Left renal cortex interstitium (tissue), 4 donors: ENCODE measurements around the gene TMC1. TPM values are rescaled to one million over a fixed set of nuclear protein-coding genes. Genes with fewer than 3 reads are reported as not detected.
"Not testable (repeated sequence)": the region's sequence is repeated elsewhere in the genome, so short reads cannot be mapped to it uniquely, and the experiment has no call there.

ENCODE experiments used
- DNase-seq, 4 donors: peaks; one replicate each; pipeline ENCODE4 v3.0.0-alpha.2; 2013; ENCODE audit warnings: low read depth in 4 of 4, low spot score in 2 of 4, missing footprints in 1 of 4
- polyA plus RNA-seq, 4 donors: library from polyadenylated mRNA; unstranded; fragments of 120-200 nt; gene quantifications; one replicate each; pipeline ENCODE4 v1.2.1, GENCODE V29; 2013; ENCODE audit not compliant: insufficient read length in 4 of 4

Gene TMC1
- 1 to 10 TPM in 1 of 4 donors, under 1 TPM in 3; 0.86 to 1.2 (median 0.97) TPM for polyA plus RNA-seq

DNA sequence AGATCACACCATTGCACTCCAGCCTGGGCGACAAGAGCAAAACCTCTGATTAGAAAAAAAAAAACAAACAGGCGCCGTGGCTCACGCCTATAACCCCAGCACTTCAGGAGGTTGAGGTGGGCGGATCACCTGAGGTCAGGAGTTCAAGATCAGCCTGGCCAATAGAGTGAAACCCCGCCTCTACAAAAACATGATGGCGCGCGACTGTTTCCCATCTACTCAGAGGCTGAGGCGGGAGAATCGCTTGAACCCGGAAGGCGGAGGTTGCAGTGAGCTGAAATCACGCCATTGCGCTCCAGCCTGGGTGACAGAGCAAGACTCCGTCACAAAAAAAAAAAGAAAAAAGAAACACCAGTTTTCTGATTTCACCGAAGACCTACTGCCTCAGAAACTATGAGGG, at the start of gene TMC1:
TSS of gene TMC1 (plus strand) at position 193 of the 400 bp plus-strand sequence. CDS start 127,041 bp downstream, outside the sequence.
- not testable (repeated sequence) for DNase-seq

DNA sequence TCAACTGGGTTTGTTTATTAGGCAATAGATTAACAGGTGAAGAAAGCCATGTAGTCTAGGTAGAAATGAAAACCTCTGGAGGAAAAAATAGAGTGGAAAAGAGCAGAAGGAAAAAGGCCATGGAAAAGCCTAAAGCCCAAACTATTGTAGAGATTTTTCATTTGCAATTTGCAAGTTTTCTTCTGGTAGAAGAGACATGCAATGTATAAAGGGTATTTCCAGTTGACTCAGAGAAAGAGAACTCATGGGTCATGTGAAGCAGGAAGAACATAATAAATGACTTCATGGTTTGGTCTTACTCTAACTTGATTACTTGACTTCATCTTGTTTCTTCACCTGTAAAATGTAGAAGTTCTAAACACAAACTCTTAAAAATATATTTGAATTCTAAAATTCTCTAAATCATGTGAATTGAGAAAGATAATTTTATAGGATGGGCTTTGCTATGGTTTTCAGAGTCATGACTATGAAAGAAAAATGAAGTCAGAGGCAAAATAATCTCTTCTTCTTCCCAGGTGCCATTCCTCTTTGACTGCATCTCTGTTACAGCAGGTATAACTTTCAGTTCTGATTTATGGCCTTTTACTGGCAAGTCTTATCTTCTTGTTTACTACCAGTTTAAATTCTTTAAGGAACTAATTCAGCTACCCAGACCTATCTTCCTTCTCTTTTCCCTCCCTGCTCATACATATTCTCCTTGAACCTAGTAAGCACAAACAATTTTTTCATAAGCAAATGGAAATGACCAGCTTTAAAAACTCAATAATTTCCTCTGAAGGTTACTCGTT, 47.7 kb upstream of the TMC1 start:
- no peak for DNase-seq

DNA sequence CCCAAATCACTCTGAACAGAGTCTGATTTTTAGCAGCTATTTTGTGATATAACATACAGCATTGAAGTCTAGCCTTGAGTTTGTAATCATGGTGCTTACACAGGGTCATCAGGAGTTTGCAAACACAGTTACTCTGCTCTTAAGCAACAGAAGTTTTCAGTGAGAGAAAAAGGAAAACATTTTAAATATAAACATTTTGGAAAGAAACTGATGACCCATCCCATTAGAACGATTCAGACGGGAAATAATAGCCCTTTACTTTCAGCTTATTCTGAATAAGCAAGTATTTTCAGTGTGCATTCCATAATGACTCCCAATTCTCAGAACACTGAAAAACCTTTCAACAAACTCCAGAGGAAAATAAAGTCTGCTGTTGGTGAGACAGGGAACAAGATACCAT, 46.7 kb upstream of the TMC1 start:
- DNase-seq, result no peak

DNA sequence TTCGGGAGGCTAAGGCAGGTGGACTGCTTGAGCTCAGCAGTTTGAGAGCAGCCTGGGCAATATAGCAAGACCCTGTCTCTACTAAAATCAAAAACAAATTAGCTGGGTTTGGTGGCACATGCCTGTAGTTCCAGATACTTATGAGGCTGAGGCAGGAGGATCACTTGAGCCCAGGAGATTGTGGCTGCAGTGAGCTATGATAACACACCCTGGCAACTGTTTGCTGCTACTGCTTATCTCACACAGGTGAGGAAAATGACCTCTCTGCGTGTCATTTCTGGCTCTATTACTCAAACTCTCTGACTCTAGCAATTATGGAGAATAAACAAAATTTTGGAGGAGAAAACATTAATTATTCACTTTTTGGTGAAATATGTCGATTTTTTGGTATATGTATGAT, 45.3 kb upstream of the TMC1 start:
- no peak for DNase-seq

DNA sequence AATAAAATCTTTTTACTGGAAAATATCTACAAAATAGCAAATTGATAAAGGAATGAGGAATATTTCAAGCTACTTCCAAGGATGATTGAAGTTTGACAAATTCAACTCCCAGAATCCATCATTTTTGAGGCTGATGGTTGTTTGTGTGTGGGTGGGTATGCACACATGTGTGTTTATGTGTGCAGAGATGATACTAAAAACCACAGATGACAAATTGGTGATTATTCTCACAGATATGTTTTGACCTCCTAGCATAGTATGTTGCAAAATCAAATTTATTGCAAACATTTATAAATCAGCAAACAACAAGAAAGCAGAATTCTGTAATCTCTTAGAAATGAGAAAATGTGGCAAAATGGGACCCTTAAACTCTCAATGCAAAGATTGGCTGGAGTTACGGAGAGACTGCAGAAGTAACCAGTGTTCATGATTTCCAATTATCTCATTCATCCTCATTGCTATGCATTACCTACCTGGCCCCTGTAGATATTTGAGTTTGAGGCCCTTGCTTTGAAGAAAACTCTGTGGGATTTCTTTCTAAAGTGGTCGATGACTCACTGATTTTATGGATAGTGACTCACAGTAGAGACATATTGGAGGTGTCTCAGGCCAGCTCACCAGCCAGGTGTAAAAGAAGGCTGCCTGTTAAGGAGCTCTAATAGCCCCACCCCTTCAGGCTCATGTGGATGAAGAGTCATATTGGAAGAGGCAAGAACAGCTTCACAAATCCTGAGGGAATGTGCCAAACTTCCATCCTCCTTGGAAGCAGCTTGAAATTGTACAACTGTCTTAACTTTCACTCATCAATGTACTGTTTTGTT, 44.6 kb upstream of the TMC1 start:
- no peak for DNase-seq

DNA sequence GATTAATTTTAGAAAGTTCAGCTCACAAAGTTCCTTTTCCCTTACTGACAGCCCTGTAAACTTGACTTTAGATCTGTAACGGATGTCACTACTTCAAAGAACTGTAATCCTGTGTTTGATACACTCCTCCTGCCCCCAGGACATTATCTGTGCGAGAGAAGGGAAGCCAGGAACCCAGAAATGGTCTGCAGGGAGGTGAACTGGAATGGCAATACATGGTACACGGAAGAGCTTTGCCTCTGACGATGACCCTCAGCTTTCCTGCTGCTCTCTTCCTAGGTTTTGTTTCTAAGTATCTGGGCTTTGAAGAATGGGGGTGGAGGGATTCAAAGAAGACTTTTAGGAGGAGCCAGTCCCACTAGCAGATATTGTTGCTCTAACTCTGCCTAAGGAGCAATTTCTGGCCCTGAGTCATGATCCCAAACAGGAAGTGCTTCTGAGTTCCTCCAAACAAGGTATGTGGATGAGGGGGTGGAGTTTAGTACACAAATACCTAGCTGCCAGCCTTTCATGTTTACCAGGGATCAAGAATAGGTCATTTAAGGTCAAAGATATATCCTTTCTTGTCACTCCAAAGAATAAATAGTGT, 43.4 kb upstream of the TMC1 start:
- DNase-seq, result no peak

DNA sequence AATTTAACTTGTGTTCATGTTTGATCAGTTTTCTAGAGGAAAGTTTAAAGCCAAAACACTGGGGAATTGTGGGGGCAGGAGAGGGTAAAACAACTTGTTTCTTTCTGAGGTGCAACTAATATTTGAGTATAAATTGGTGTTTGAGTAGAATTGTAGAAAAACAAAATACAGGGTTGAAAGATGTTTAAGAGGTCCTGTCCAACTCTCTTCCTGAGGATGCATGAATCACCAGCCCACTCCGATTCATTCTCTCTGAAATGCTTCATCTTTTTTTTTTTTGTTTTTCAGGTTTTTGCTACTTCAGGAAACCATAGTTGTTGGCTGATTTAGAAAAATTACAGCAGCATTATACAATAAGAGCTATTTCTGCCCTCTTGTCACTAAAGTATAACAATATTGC, 42.4 kb upstream of the TMC1 start:
- no peak for DNase-seq

DNA sequence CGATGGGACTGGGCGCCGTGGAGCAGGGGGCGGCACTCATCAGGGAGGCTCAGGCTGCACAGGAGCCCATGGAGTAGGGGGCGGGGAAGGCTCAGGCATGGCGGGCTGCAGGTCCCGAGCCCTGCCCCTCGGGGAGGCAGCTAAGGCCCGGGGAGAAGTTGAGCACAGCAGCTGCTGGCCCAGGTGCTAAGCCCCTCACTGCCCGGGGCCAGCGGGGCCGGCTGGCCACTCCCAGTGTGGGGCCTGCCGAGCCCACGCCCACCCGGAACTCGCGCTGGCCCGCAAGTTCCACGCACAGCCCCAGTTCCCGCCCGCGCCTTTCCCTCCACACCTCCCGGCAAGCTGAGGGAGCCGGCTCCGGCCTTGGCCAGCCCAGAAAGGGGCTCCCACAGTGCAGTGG, 41.1 kb upstream of the TMC1 start:
- DNase-seq, result not testable (repeated sequence)

DNA sequence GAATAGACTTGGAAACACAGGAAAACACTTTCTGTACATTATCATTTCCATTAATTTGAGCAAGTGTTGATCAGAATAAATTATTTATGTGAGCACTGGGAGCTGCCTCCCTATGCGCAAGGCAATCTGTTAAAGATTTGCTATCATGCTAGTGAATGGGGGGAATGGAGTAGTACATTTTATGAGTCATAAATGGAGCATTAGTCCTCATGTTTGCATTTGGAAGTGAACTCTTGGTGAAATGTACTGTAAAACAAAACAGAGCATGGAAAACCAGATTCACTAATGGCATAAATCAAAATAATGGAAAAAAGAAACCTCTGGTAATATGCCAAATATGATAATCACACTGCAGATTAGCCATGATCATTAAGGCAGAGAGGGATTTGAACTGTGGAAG, 40.5 kb upstream of the TMC1 start:
- DNase-seq, result no peak

DNA sequence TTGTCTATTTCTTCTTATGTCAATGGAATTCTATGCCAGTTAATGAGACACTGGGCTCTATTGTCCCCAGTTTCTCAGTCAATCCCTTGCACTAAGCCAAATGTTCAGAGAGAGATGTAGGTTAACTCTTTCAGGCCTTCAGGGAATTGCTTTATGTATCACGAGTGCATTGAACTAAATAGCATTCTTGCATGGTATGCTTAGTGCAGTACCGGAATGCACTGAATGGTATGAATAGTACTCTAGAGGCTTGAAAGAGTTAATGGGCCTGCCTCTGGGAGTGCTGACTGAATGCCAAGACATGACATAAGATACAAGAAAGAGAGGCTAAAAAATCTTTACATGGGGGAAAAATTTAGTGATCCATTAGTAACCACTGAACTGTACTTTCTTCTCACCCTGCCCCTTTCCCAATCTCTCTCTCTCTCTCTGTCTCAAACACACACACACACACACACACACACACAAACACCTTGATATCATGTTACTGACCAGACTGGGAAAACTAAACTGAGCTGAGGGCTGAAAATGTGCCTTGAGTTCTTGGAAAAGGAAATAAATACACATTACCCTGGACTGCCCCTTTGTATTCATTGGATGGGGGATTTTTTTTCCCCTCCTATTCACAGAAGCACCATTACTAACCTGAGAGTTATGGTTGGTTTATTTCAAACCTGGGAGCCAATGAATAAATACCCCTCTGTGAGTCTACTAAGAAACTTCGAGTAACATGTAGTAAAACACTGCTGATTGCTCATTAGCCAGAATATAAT, 35.4 kb upstream of the TMC1 start:
- DNase-seq, result peak in 3 of 4 donors; percentile 19 to 24 (median 24)

DNA sequence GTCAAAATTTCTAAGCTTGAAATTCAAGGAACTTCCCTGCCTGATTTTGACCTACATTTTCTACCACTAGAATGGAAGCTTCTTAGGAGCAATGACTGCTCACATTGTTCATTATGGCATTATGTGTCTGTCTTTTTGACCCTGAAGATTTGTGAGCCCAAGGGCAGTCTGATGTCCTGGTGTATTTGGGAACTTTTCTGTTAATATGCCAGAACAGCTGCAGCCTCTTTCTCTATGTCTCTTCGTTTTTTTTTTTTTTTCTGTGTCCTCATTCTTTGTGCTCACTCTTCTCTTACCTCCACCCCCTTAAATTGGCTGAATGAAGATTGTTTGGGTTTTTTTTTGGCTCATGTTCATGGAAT, 34.8 kb upstream of the TMC1 start:
- DNase-seq, result no peak

DNA sequence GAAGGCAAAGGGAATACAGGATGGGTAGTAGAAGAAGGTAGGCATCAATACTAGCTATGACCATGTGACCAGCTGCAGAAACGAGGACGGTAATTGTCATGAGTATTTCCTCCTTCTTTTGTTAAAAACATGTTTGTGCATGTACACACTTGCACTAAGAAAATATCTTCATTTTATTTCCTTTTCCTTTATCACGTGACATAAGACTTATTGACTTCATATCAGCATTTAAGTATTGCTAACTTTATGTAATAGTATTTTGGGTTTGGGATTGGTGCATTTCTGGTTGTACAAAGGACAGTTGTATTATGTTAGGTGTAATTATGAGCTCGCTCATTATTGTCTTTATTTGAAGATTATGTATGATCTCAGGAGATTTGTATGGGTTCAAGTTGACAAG, 33.7 kb upstream of the TMC1 start:
- DNase-seq, result not testable (repeated sequence)

DNA sequence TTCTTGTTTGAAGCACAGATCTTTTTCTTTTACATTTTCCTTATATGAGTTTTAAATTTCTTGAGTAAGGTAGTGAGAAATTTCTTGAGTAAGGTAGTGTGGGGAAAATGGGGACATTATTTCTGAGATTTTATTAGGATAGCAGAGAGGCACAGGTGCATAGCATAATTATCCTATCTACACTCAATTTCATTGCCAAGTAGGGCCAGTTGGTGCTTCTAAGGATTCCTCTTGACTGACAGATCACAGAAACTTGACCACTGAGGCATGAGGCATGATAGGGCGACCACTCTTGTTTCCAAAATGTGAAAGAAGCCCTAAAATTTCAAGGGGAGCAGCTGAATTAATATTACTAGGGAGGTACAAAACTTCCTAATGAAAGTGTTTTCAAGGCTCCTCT, 31.4 kb upstream of the TMC1 start:
- no peak for DNase-seq

DNA sequence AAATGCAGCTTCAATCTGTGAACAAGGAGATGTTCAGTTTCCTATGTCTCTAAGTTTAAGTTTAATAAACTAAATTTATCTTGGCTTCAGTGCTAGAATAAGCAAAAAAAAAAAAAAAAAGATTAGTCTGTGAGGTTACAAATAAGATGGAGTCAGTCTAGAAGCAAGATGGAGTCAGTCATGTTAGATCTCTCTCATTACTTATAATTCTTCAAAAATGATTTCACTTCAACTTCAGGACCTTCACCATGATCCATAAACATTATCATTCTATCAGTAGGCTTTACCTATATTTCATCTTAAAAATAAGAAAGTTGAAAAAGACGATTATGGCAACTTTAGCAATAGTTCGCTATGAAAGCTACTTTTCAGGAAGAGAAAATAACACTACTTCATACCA, 30.2 kb upstream of the TMC1 start:
- no peak for DNase-seq

DNA sequence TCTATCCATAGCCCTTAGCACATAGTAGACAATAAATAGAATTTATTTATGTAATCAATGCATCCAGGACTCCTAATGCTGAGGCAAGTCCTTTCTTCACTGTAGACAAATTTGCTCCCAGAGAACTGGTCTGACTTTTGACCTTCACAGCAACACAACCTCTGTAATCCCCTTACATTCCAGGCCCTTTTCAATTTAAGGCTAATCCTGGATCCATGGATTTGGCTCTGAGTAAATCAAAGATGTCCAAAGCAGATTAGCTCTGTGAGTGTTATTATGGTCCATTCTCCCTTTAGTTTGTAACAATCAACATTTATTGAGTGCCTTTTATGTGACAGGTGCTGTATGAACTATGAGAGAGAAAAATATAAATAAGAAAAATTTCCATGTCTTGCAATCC, 27.4 kb upstream of the TMC1 start:
- DNase-seq, result no peak

DNA sequence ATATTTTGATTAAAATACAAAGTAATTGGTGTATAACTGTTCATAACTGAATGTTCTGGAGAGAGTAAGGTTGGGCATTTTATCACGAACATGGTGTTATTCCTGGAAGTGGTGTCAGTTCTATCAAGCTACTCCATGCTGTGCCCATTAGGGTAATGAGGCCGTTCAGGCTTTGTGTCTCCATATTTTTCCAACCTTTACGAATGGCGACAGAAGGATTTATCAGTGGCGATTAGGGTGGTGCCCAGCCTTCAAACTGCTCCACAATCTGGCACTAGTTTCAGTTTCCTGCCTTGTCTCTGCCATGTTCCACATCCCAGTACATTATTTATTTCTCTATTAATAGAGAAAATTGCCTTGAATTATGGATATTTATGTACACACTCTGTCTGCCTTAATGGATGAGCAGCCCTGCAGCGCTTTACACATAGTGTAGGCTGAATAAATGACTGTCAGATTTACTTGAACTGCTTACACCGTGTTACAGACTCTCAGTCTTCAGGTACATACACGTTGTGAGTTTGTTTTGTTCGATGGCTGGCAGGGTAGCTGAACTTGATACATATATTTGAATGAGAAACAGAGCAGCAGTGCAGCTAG, 23.9 kb upstream of the TMC1 start:
- DNase-seq, result no peak

DNA sequence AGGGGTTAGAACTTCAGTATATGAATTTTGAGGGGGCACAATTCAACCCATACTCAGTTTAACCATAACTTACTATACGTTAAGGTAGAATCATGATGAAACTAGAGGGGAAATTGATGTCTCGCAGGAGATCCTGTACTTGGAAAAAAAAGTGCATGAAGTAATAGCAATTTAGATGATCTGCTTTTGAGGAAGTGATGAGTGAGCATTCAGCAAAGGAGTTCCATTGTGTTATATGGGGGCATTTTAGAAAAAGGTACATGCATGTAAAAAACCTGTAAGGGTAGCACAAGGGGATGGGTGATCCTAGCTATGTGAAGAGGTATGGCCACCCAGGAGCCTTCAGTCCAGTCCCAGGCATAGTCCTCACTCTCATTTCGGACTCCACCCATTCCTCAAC, 14.8 kb upstream of the TMC1 start:
- DNase-seq, result no peak

DNA sequence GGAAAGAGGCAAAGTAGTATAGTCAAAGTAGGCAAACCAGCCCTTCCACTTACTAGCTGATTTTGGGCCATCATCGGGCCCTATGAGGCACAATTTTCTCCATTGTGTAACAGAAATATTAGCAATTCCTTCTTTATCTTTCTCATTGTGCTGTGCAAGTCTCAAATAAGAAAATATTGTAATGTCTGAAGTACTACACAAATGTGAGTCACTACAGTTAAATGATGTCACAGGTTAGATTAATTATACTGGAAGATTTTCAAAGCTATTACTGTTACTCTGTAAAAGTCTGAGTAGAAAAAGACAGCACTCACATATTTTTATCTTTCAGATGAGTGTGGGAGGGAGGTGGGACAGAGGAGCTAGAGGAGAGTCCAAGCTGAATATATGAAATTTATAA, 12.4 kb upstream of the TMC1 start:
- DNase-seq, result no peak

DNA sequence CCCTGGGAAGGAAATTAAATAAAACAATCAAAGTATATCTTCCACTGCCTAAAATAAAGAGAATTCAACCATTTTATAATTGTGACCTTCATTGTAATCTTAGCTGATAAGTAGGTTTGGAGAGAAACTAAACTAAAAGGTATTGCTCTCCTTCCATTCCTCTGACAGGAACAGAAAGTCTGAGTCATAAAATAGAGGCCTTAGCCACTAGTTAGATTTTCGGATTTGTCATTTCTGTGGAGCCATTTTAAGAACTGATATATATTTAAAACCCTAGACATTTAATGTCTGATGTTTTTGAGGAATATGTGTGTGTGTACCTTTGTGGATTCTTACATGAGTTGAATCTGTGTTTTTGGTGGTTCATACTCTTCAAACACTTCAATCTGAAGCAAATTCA, 11.8 kb upstream of the TMC1 start:
- no peak for DNase-seq

DNA sequence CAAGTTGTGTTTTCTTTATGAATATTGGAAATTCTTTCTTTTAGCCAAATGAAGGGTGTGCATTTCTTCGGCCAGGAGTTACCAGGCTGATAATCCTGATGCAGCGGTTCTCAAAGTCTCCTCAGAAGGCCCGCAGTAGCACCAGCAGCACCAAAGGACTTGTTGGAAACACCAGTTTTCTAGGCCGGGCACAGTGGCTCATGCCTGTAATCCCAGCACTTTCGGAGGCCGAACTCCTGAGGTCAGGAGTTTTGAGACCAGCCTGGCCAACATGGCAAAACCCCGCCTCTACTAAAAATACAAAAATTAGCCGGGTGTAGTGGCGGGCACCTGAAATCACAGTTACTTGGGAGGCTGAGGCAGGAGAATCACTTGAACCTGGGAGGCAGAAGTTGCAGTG, 397 bp upstream of the TMC1 start:
- DNase-seq, result not testable (repeated sequence)
